HG03442 (cell line): ENCODE data around the gene OR2AT4.
"Not testable (repeated sequence)": the region's sequence is repeated elsewhere in the genome, so short reads cannot be mapped to it uniquely, and the experiment has no call there.

ENCODE experiments used
- ATAC-seq: cut with Tn5 transposase; IDR thresholded peaks from one replicate; pipeline ENCODE4 v1.9.1; 2021; ENCODE audit warnings: mild to moderate bottlenecking, moderate library complexity; ENCODE audit not compliant: unreplicated experiment

OR2AT4 gene

GRCh38 chr11:75103380-75104026 is 6.8 kb upstream of the OR2AT4 start:
- ATAC-seq, result peak; percentile 41

GRCh38 chr11:75101424-75102128 is 4.9 kb upstream of the OR2AT4 start:
- no peak for ATAC-seq

GRCh38 chr11:75100314-75100713 is 3.6 kb upstream of the OR2AT4 start:
- peak; percentile 95 for ATAC-seq

- ATAC-seq, result no peak
Measured at GRCh38 chr11:75099635-75100034, 3.0 kb upstream of the OR2AT4 start.

- not testable (repeated sequence) for ATAC-seq
Measured at GRCh38 chr11:75098835-75099439, 2.3 kb upstream of the OR2AT4 start.

GRCh38 chr11:75098181-75098580 is 1.5 kb upstream of the OR2AT4 start:
- ATAC-seq, result not testable (repeated sequence)

GRCh38 chr11:75097173-75097557 is 489 bp upstream of the OR2AT4 start:
- no peak for ATAC-seq

GRCh38 chr11:75094382-75094781 is 2.3 kb downstream of the OR2AT4 start:
- not testable (repeated sequence) for ATAC-seq

- ATAC-seq, result no peak
Measured at GRCh38 chr11:75090671-75091177, 6.0 kb downstream of the OR2AT4 start.

GRCh38 chr11:75087319-75088305 is 9.1 kb downstream of the OR2AT4 start:
- no peak for ATAC-seq

GRCh38 chr11:75084883-75085282 is 11.8 kb downstream of the OR2AT4 start:
- no peak for ATAC-seq

- ATAC-seq, result no peak
Measured at GRCh38 chr11:75083217-75083605, 13.5 kb downstream of the OR2AT4 start.

GRCh38 chr11:75082601-75083216 is 14.0 kb downstream of the OR2AT4 start:
- ATAC-seq, result no peak

GRCh38 chr11:75079546-75079945 is 17.1 kb downstream of the OR2AT4 start:
- ATAC-seq, result no peak

GRCh38 chr11:75078233-75078632 is 18.4 kb downstream of the OR2AT4 start:
- ATAC-seq, result no peak

- no peak for ATAC-seq
Measured at GRCh38 chr11:75077316-75077715, 19.4 kb downstream of the OR2AT4 start.

GRCh38 chr11:75076671-75077070 is 20.0 kb downstream of the OR2AT4 start:
- ATAC-seq, result no peak

- ATAC-seq, result no peak
Measured at GRCh38 chr11:75073459-75074190, 23.1 kb downstream of the OR2AT4 start.

- no peak for ATAC-seq
Measured at GRCh38 chr11:75072582-75072981, 24.1 kb downstream of the OR2AT4 start.

GRCh38 chr11:75069473-75069872 is 27.2 kb downstream of the OR2AT4 start:
- ATAC-seq, result no peak
